GM03348 (cell line): ENCODE measurements around the gene GNAO1.

Source experiments
- DNase-seq: peaks from one replicate; pipeline ENCODE4 v3.0.0; 2012; ENCODE audit warnings: low spot score

GNAO1 gene

DNA sequence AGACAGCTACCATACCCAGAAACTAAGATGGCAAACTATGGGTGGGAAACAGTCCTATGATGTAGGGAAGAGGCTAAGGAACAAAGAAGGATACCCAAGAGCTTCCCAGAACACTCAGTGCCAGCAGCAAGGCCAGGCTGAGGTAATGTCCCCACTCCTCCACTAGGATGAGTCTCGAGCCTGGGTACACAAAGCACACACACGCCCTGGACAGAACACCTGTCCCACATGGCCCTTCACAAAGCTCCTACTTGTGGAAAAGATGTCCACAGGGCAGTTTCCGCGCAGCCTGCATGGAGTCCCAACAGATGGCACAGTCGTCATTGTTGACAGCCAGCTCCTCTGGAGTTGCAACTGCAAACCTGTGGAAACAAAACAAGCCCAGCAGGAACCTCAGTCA lies 210.2 kb downstream of the GNAO1 start:
- DNase-seq = no peak

DNA sequence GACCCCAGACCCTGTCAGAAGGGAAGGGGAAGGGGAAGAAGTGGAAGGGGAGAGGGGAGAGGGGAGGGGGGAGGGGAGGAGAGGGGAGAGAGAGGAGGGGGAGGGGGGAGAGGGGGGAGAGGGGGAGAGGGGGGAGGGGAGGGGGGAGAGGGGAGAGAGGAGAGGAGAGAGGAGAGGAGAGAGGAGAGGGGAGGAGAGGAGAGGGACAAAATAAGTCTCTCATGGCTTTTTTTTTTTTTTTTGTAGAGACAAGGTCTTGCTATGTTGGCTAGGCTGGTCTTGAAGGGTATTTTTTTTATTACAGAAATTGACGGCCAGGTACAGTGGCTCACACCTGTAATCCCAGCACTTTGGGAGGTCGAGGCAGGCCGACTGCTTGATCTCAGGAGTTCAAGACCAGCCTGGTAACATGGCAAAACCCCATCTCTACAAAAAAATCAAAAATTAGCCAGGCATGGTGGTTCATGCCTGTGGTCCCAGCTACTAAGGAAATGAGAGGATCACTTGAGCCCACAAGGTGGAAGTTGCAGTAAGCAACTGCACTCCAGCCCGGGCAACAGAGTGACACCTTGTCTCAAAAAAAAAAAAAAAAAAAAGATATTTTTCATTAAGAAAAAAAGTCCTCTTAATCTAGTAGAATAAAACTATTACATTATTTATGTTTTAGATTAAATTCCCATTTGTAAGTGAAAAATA lies 214.8 kb downstream of the GNAO1 start:
- no peak for DNase-seq
